IMR-90 (cell line): ENCODE measurements around the gene PRSS33. TPM values are rescaled to one million over a fixed set of nuclear protein-coding genes. Genes with fewer than 3 reads are reported as not detected.

Source experiments
- ATAC-seq: fragments of 200-7000 bp; cut with Tn5 transposase; 2 replicates; pipeline ENCODE4 v1.9.1; 2020; ENCODE audit warnings: low read depth, mild to moderate bottlenecking, moderate library complexity
- BruUV-seq: library from RNA; stranded (reverse); fragments of 400-500 nt; replicated peaks from 2 replicates; lab custom pipeline; 2021; lab: Mats Ljungman, UMichigan
- CTCF ChIA-PET: fragments of 300-600 bp; formaldehyde crosslinking; extraction: SDS; loops from one replicate; lab custom pipeline; 2021; ENCODE audit warnings: antibody characterized with exemption; lab: Yijun Ruan, JAX
- POLR2A ChIA-PET: fragments of 300-600 bp; sonication (Branson Sonifier 250); formaldehyde crosslinking; loops from one replicate; lab custom pipeline; 2022; ENCODE audit warnings: antibody characterized with exemption; ENCODE audit not compliant: unreplicated experiment; lab: Charles Lee
- DNase-seq: peaks from one replicate; pipeline ENCODE4 v3.0.0; 2013
- H2AFZ ChIP-seq: replicated peaks from 2 replicates; pipeline ENCODE3; 2013; ENCODE audit warnings: low read length, mild to moderate bottlenecking; ENCODE audit not compliant: poor library complexity
- H2AK5ac ChIP-seq: 2 replicates; pipeline ENCODE4 v1.6.1; 2013; ENCODE audit warnings: low read depth, low read length, inconsistent platforms
- H2AK9ac ChIP-seq: replicated peaks from 2 replicates; pipeline ENCODE3; 2013; ENCODE audit warnings: mild to moderate bottlenecking, low read depth, low read length, moderate library complexity; ENCODE audit not compliant: poor library complexity
- H2BK120ac ChIP-seq: 2 replicates; pipeline ENCODE4 v1.6.1; 2013; ENCODE audit warnings: low read depth, low read length, inconsistent platforms
- H2BK15ac ChIP-seq: 3 replicates; pipeline ENCODE4 v1.6.1; 2013; ENCODE audit warnings: low read depth, low read length, inconsistent platforms
- H2BK20ac ChIP-seq: 2 replicates; pipeline ENCODE4 v1.6.1; 2013; ENCODE audit warnings: low read depth, mild to moderate bottlenecking, inconsistent platforms, low read length, moderate library complexity
- H2BK5ac ChIP-seq: 2 replicates; pipeline ENCODE4 v1.6.1; 2013; ENCODE audit warnings: mild to moderate bottlenecking, low read depth, low read length, inconsistent platforms; ENCODE audit not compliant: poor library complexity, severe bottlenecking
- H3K14ac ChIP-seq: replicated peaks from 2 replicates; pipeline ENCODE4 v1.6.1; 2013; ENCODE audit warnings: low read depth, low read length, inconsistent platforms
- H3K18ac ChIP-seq: 2 replicates; pipeline ENCODE4 v1.6.1; 2013; ENCODE audit warnings: low read depth, low read length, control low read depth
- H3K23ac ChIP-seq: 2 replicates; pipeline ENCODE4 v1.6.1; 2013; ENCODE audit warnings: low read depth, low read length, inconsistent platforms
- H3K27ac ChIP-seq: 2 replicates; pipeline ENCODE4 v1.5.1; 2013; ENCODE audit warnings: mild to moderate bottlenecking, control low read depth, low read length; ENCODE audit not compliant: insufficient read depth
- H3K27me3 ChIP-seq: 2 replicates; pipeline ENCODE4 v1.6.1; 2013; ENCODE audit warnings: low read length; ENCODE audit not compliant: control insufficient read depth, insufficient read depth
- H3K36me3 ChIP-seq: 2 replicates; pipeline ENCODE4 v1.6.1; 2013; ENCODE audit warnings: low read length, mixed read lengths; ENCODE audit not compliant: control insufficient read depth, insufficient read depth
- H3K4ac ChIP-seq: 2 replicates; pipeline ENCODE4 v1.6.1; 2013; ENCODE audit warnings: low read depth, low read length, inconsistent platforms
- H3K4me1 ChIP-seq: 2 replicates; pipeline ENCODE4 v1.6.1; 2013; ENCODE audit warnings: low read length, mixed read lengths; ENCODE audit not compliant: control insufficient read depth, insufficient read depth
- H3K4me2 ChIP-seq: 2 replicates; pipeline ENCODE4 v1.6.1; 2013; ENCODE audit warnings: low read depth, mild to moderate bottlenecking, control low read depth, low read length, moderate library complexity
- H3K4me3 ChIP-seq: 2 replicates; pipeline ENCODE4 v1.5.1; 2013; ENCODE audit warnings: low read depth, mild to moderate bottlenecking, control low read depth, low read length, moderate library complexity; ENCODE audit not compliant: insufficient read depth
- H3K56ac ChIP-seq: 2 replicates; pipeline ENCODE4 v1.6.1; 2013; ENCODE audit warnings: low read length, inconsistent platforms; ENCODE audit not compliant: insufficient read depth; ENCODE audit errors: extremely low read depth
- H3K79me1 ChIP-seq, 2 experiments: 2 replicates each; pipeline ENCODE4 v1.6.1; 2013; ENCODE audit warnings: low read length in 2 of 2, inconsistent platforms in 1 of 2, low read depth in 1 of 2
- H3K9ac ChIP-seq: 2 replicates; pipeline ENCODE4 v1.6.1; 2013; ENCODE audit warnings: low read depth, low read length, control low read depth
- H3K9me1 ChIP-seq: 2 replicates; pipeline ENCODE4 v1.6.1; 2013; ENCODE audit warnings: low read length, inconsistent platforms; ENCODE audit not compliant: insufficient read depth
- H3K9me3 ChIP-seq: 2 replicates; pipeline ENCODE4 v1.6.1; 2013; ENCODE audit warnings: low read length; ENCODE audit not compliant: control insufficient read depth, insufficient read depth
- H4K20me1 ChIP-seq: 2 replicates; pipeline ENCODE4 v1.6.1; 2013; ENCODE audit warnings: low read length, inconsistent platforms; ENCODE audit not compliant: insufficient read depth
- H4K5ac ChIP-seq: 2 replicates; pipeline ENCODE4 v1.6.1; 2013; ENCODE audit warnings: mild to moderate bottlenecking, low read depth, low read length, control low read depth
- H4K8ac ChIP-seq, 2 experiments: 2 replicates each; pipeline ENCODE4 v1.6.1; 2013; ENCODE audit warnings: low read depth in 2 of 2, low read length in 2 of 2, control low read depth in 1 of 2, inconsistent platforms in 1 of 2
- H4K91ac ChIP-seq: 2 replicates; pipeline ENCODE4 v1.6.1; 2013; ENCODE audit warnings: low read depth, low read length, inconsistent platforms; ENCODE audit not compliant: insufficient read depth
- FOS ChIP-seq: fragments of 150-350 bp; IDR thresholded peaks from 2 replicates; pipeline ENCODE4 v1.6.1; 2016; ENCODE audit warnings: low read depth, low read length
- SMC3 ChIP-seq: fragments of 150-350 bp; IDR thresholded peaks from 2 replicates; pipeline ENCODE4 v1.6.1; 2016; ENCODE audit warnings: low read depth, mild to moderate bottlenecking, antibody characterized with exemption, low read length, moderate library complexity
- WGBS, 2 experiments: methylation state at CpG; one replicate each; pipeline versions ENCODE4 v1.1.5 to v1.1.7; 2013; ENCODE audit warnings: missing lambda C conversion rate in 2 of 2; ENCODE audit not compliant: insufficient read length in 1 of 2; ENCODE audit errors: extremely low coverage in 2 of 2; 5-methylcytosine and 5-hydroxymethylcytosine counted together
- dilution Hi-C: fragments of 300-500 bp; cut with HindIII; formaldehyde crosslinking; loops from one replicate; pipeline ENCODE4 v1.14.3; 2018; ENCODE audit warnings: low sequenced_read_pairs; ENCODE audit not compliant: unreplicated experiment
- in situ Hi-C: fragments of 300-500 bp; cut with MboI; formaldehyde crosslinking; loops from 3 replicates; pipeline ENCODE4 v1.14.3; 2019; ENCODE audit warnings: low sequenced_read_pairs, inconsistent platforms, mixed read lengths
- intact Hi-C: fragments of 100-400 bp; cut with micrococcal nuclease; formaldehyde crosslinking; loops from 2 replicates; pipeline ENCODE4 v1.10.0; 2022
- polyA plus RNA-seq, 3 experiments: library from polyadenylated mRNA; depleted of rRNA; stranded (reverse); fragments of >200 nt; gene quantifications; 2 replicates each; pipeline ENCODE4 v1.2.3, GENCODE V29; 2012; ENCODE audit warnings: low replicate concordance in 1 of 3
- total RNA-seq: library from RNA; depleted of rRNA; stranded (reverse); fragments of >200 nt; gene quantifications from 2 replicates; pipeline ENCODE4 v1.2.3, GENCODE V29; 2012

The PRSS33 gene
- total and polyA plus RNA-seq, 2 of the 4 experiments (the other 2 are of a cell fraction) = not detected

- 14 to 100% methylated on average over 2 of the region's 3 CpGs for WGBS, 2 experiments
- ChIA-PET POLR2A (no interaction called here), CTCF (no interaction called here)
- no peak overlapping the region for H2AK5ac ChIP-seq
- H4K20me1 ChIP-seq = no peaks in the 10 kb centered on the region
- H4K91ac ChIP-seq = no peak overlapping the region
- no peak overlapping the region for H2BK15ac ChIP-seq
- H3K9me3 ChIP-seq = no peaks in the 10 kb centered on the region
- peaks cover 69% of the 10 kb centered on the region for H3K27me3 ChIP-seq
- H3K4me2 ChIP-seq = no peak overlapping the region
- H3K56ac ChIP-seq = no peak overlapping the region
- H2BK120ac ChIP-seq = no peak overlapping the region
- dilution Hi-C loops (no loop called here), intact Hi-C loops (no loop called here), in situ Hi-C loops (no loop called here)
- H4K8ac ChIP-seq = no peak overlapping the region
- no peak overlapping the region for H4K5ac ChIP-seq
- H2AFZ ChIP-seq = no peak overlapping the region
- no peaks in the 10 kb centered on the region for H3K4me1 ChIP-seq
- no peak overlapping the region for H3K4me3 ChIP-seq
- H2BK5ac ChIP-seq = no peak overlapping the region
- no peak overlapping the region for H3K23ac ChIP-seq
- TF ChIP-seq FOS (no peak), SMC3 (no peak)
- ATAC-seq = no peak
- H3K36me3 ChIP-seq = no peaks in the 10 kb centered on the region
- no peaks in the 10 kb centered on the region for H3K9me1 ChIP-seq
- DNase-seq = no peak
- BruUV-seq = no TSS peak
- no peak overlapping the region for H3K9ac ChIP-seq
- no peak overlapping the region for H2BK20ac ChIP-seq
- H3K14ac ChIP-seq = no peak overlapping the region
- H3K27ac ChIP-seq = no peak overlapping the region
- H3K18ac ChIP-seq = no peak overlapping the region
- no peak overlapping the region for H2AK9ac ChIP-seq
- H3K79me1 ChIP-seq = no peaks in the 10 kb centered on the region
- no peak overlapping the region for H3K4ac ChIP-seq
Measured at GRCh38 chr16:2786826-2787151, 571 bp downstream of the PRSS33 start.
